NCI-H2227 (cell line): ENCODE data around the gene GTF2H4.
A peak's percentile ranks its signal among the peaks of the same experiment; 100 is the strongest.
"Not testable (repeated sequence)": the region's sequence is repeated elsewhere in the genome, so short reads cannot be mapped to it uniquely, and the experiment has no call there.

Source experiments
- DNase-seq: peaks from one replicate; lab custom pipeline; 2025; ENCODE audit not compliant: unreplicated experiment; lab: John Stamatoyannopoulos, UW

Gene GTF2H4

GRCh38 chr6:30907758-30908591 lies at the start of gene GTF2H4:
GTF2H4 (plus strand) TSS chr6:30908207.
- peak; percentile 99 for DNase-seq

- DNase-seq = not testable (repeated sequence)
These were observed 48.3 kb upstream of the GTF2H4 start for GRCh38 chr6:30859726-30860125.

GRCh38 chr6:30861257-30862048 lies 46.6 kb upstream of the GTF2H4 start:
- DNase-seq = no peak

GRCh38 chr6:30862156-30862875 lies 45.7 kb upstream of the GTF2H4 start:
- DNase-seq = no peak

GRCh38 chr6:30864325-30864724 lies 43.7 kb upstream of the GTF2H4 start:
- DNase-seq = no peak

- DNase-seq = not testable (repeated sequence)
These were observed 38.7 kb upstream of the GTF2H4 start for GRCh38 chr6:30869241-30869749.

GRCh38 chr6:30870546-30870945 lies 37.5 kb upstream of the GTF2H4 start:
- no peak for DNase-seq

GRCh38 chr6:30871592-30872183 lies 36.3 kb upstream of the GTF2H4 start:
- no peak for DNase-seq

- DNase-seq = no peak
These were observed 34.8 kb upstream of the GTF2H4 start for GRCh38 chr6:30873137-30873640.

- DNase-seq = not testable (repeated sequence)
These were observed 34.2 kb upstream of the GTF2H4 start for GRCh38 chr6:30873795-30874194.

- peak; percentile 81 for DNase-seq
These were observed 32.6 kb upstream of the GTF2H4 start for GRCh38 chr6:30875244-30876038.

- DNase-seq = no peak
These were observed 31.8 kb upstream of the GTF2H4 start for GRCh38 chr6:30876039-30876730.

- peak; percentile 92 for DNase-seq
These were observed 30.4 kb upstream of the GTF2H4 start for GRCh38 chr6:30877419-30878262.

- DNase-seq = peak; percentile 12
These were observed 28.2 kb upstream of the GTF2H4 start for GRCh38 chr6:30879684-30880427.

GRCh38 chr6:30880698-30881252 lies 27.2 kb upstream of the GTF2H4 start:
- DNase-seq = peak; percentile 86

GRCh38 chr6:30881392-30882203 lies 26.4 kb upstream of the GTF2H4 start:
- DNase-seq = peak; percentile 55
